ENCODE data around the gene NIM1K. TPM values are rescaled to one million over a fixed set of nuclear protein-coding genes. Genes with fewer than 3 reads are reported as not detected.

NIM1K gene
- total and polyA plus RNA-seq, 10 of the 15 experiments (the other 5 are each of a cell fraction or from before 2014, with no cell fraction given), result 0.27 to 1.7 (median 0.66) TPM

DNA sequence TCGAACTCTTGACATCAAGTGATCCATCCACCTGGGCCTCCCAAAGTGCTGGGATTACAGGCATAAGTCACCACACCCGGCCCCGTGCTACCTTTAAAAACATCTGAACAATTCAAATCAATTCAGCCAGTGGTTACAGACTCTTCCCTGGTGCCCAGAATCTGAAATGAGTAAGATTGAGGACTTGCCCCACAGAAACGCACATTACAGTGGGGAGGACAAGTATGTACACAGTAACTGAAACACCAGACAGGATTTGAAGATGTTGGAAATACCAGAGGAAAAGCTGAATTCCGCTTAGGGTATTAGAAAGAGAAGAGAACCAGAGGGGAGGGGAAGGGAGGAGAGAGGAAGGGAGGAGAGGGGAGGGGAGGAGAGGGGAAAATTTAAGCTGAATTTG is 17.8 kb downstream of the NIM1K start:
- FAIRE-seq, result no peak
- DNase-seq (ENCODE audit: low read depth, low spot score), result no peak
- intact Hi-C loops (cut with micrococcal nuclease; ENCODE audit: unreplicated experiment) (no loop called here), in situ Hi-C loops (cut with MboI) (no loop called here)
- no peak overlapping the region for H2AFZ ChIP-seq (ENCODE audit: control insufficient read depth, low read depth, low read length)
- no peak overlapping the region for H3K9ac ChIP-seq (ENCODE audit: control insufficient read depth, insufficient read depth, low read length)
- no peak for ATAC-seq
- ChIA-PET RAD21 (ENCODE audit: unreplicated experiment) (no interaction called here), SMC1A (ENCODE audit: uncharacterized antibody, unreplicated experiment) (no interaction called here), POLR2A (no interaction called here), CTCF (interaction anchor here (0.7 to 3.3 kb wide), 2 partner anchors 16 to 180 kb away, joined by 3 to 13 read pairs; no protein-coding TSS in a partner anchor)
- H3K36me3 ChIP-seq (ENCODE audit: control insufficient read depth in 2 of 2, insufficient read depth in 2 of 2, low read length in 1 of 2), result no peaks in the 10 kb centered on the region
- no peaks in the 10 kb centered on the region for H3K79me2 ChIP-seq (ENCODE audit: control insufficient read depth, insufficient read depth, low read length)
- no peaks in the 10 kb centered on the region for H3K9me3 ChIP-seq (replicated peaks; ENCODE audit: control insufficient read depth, insufficient read depth, low read length)
- H4K20me1 ChIP-seq (ENCODE audit: control insufficient read depth, insufficient read depth), result no peaks in the 10 kb centered on the region
- 46% methylated on average over 5 of the region's 5 CpGs for WGBS (ENCODE audit: insufficient coverage, insufficient replicate concordance, low lambda C conversion rate, missing lambda C conversion rate)
- no TSS peak for BruUV-seq (replicated peaks)
- H3K27me3 ChIP-seq (replicated peaks in 1 of 2; ENCODE audit: control insufficient read depth in 2 of 2, insufficient read depth in 2 of 2, low read length in 1 of 2), result no peaks in the 10 kb centered on the region
- H3K4me2 ChIP-seq (ENCODE audit: control insufficient read depth, insufficient read depth), result 0 out of 2 replicates have a peak overlapping the region, but pooled peaks have one; percentile 3
- H3K4me3 ChIP-seq, result no peak overlapping the region
- no peaks in the 10 kb centered on the region for H3K4me1 ChIP-seq (ENCODE audit: control insufficient read depth, insufficient read depth, low read length)
- H3K27ac ChIP-seq (ENCODE audit: control insufficient read depth, insufficient read depth), result no peak overlapping the region
- no peak for TF ChIP-seq EZH2 (IDR thresholded peaks at IDR 0.05; ENCODE audit: borderline replicate concordance, control insufficient read depth, low read depth, low read length)
- no peak for TF ChIP-seq TARDBP (IDR thresholded peaks at IDR 0.05; ENCODE audit: borderline replicate concordance)
- no peak for TF ChIP-seq POLR2A (IDR thresholded peaks at IDR 0.05; ENCODE audit: low read depth, low read length)
- TF ChIP-seq YBX1 (IDR thresholded peaks at IDR 0.05), result no peak
- TF ChIP-seq SP1 (IDR thresholded peaks at IDR 0.05; ENCODE audit: low read depth, low read length), result no peak
- TF ChIP-seq JUNB (IDR thresholded peaks at IDR 0.05), result no peak
- no peak for TF ChIP-seq USF1 (IDR thresholded peaks at IDR 0.05; ENCODE audit: borderline replicate concordance, extremely low read length, insufficient read depth, low read depth, low read length)
- TF ChIP-seq STAT1 (conservative IDR thresholded peaks at IDR 0.05), result no peak
- TF ChIP-seq SREBF2 (IDR thresholded peaks at IDR 0.05; ENCODE audit: low read length), result no peak
- TF ChIP-seq, protein P1, sequence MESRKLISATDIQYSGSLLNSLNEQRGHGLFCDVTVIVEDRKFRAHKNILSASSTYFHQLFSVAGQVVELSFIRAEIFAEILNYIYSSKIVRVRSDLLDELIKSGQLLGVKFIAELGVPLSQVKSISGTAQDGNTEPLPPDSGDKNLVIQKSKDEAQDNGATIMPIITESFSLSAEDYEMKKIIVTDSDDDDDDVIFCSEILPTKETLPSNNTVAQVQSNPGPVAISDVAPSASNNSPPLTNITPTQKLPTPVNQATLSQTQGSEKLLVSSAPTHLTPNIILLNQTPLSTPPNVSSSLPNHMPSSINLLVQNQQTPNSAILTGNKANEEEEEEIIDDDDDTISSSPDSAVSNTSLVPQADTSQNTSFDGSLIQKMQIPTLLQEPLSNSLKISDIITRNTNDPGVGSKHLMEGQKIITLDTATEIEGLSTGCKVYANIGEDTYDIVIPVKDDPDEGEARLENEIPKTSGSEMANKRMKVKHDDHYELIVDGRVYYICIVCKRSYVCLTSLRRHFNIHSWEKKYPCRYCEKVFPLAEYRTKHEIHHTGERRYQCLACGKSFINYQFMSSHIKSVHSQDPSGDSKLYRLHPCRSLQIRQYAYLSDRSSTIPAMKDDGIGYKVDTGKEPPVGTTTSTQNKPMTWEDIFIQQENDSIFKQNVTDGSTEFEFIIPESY (IDR thresholded peaks at IDR 0.05), result no peak
- no peak for TF ChIP-seq SKIL (IDR thresholded peaks at IDR 0.05; ENCODE audit: low read depth, poor library complexity, severe bottlenecking)
- TF ChIP-seq CUX1 (IDR thresholded peaks at IDR 0.05; ENCODE audit: insufficient replicate concordance, low read depth, low read length), result no peak
- TF ChIP-seq PKNOX1 (IDR thresholded peaks at IDR 0.05), result no peak
- no peak for TF ChIP-seq RELA (IDR thresholded peaks at IDR 0.05; ENCODE audit: borderline replicate concordance, partially characterized antibody)
